DND-41 (cell line): Measurements from ENCODE around the gene PRIMA1.

ENCODE experiments used
- ATAC-seq: fragments of 200-7000 bp; cut with Tn5 transposase; 3 replicates; pipeline ENCODE4 v1.9.1; 2021; ENCODE audit warnings: low read depth; ENCODE audit not compliant: insufficient read depth
- DNase-seq: peaks from one replicate; pipeline ENCODE4 v3.0.0-alpha.2; 2020
- H2AFZ ChIP-seq: 2 replicates; pipeline ENCODE4 v1.6.0; 2012; ENCODE audit warnings: low read depth, low read length
- H3K27ac ChIP-seq: 2 replicates; pipeline ENCODE4 v1.5.1; 2012; ENCODE audit warnings: low read length, inconsistent platforms
- H3K27me3 ChIP-seq: fragments of 200-600 bp; sonication (generic); 2 replicates; pipeline ENCODE4 v1.6.0; 2012; ENCODE audit warnings: low read length, mild to moderate bottlenecking, inconsistent platforms; ENCODE audit not compliant: insufficient read depth, poor library complexity
- H3K36me3 ChIP-seq: 2 replicates; pipeline ENCODE4 v1.5.1; 2012; ENCODE audit warnings: low read length, inconsistent platforms; ENCODE audit not compliant: insufficient read depth
- H3K4me1 ChIP-seq: 2 replicates; pipeline ENCODE4 v1.5.1; 2012; ENCODE audit warnings: mild to moderate bottlenecking, low read length; ENCODE audit not compliant: insufficient read depth
- H3K4me2 ChIP-seq: 2 replicates; pipeline ENCODE4 v1.6.0; 2012; ENCODE audit warnings: mild to moderate bottlenecking, moderate library complexity, low read length, inconsistent platforms; ENCODE audit not compliant: insufficient read depth
- H3K4me3 ChIP-seq, 2 experiments: fragments of 200-600 bp in 1 of 2; shearing (Covaris generic) in 1 of 2; 2 replicates each; pipeline ENCODE4 v1.5.1; 2012 to 2016; ENCODE audit warnings: inconsistent platforms in 2 of 2, low read length in 2 of 2, mild to moderate bottlenecking in 2 of 2, low read depth in 1 of 2, moderate library complexity in 1 of 2
- H3K79me2 ChIP-seq: 2 replicates; pipeline ENCODE4 v1.6.0; 2012; ENCODE audit warnings: low read length, inconsistent platforms; ENCODE audit not compliant: insufficient read depth
- H3K9ac ChIP-seq: 2 replicates; pipeline ENCODE4 v1.6.0; 2012; ENCODE audit warnings: low read depth, mild to moderate bottlenecking, inconsistent platforms, low read length, moderate library complexity
- H3K9me3 ChIP-seq: 2 replicates; pipeline ENCODE4 v1.5.1; 2012; ENCODE audit warnings: low read length, moderate library complexity, mild to moderate bottlenecking, inconsistent platforms; ENCODE audit not compliant: insufficient read depth, severe bottlenecking
- H4K20me1 ChIP-seq: 2 replicates; pipeline ENCODE4 v1.6.0; 2012; ENCODE audit warnings: low read length; ENCODE audit not compliant: insufficient read depth
- EZH2 ChIP-seq: IDR thresholded peaks from 3 replicates; pipeline ENCODE4 v1.6.1; 2012; ENCODE audit warnings: borderline replicate concordance, low read depth, mild to moderate bottlenecking, moderate library complexity, low read length, inconsistent platforms; ENCODE audit not compliant: severe bottlenecking
- TF ChIP-seq, protein P1 (sequence below): IDR thresholded peaks from 2 replicates; pipeline ENCODE4 v1.5.1; 2012; ENCODE audit warnings: borderline replicate concordance, low read length, moderate library complexity, mild to moderate bottlenecking; ENCODE audit not compliant: poor library complexity, severe bottlenecking; ENCODE audit errors: extremely low read depth

PRIMA1 gene

GRCh38 chr14:93764211-93764659, 24.1 kb downstream of the PRIMA1 start:
- no peaks in the 10 kb centered on the region for H3K4me1 ChIP-seq
- no peak overlapping the region for H3K4me3 ChIP-seq
- H3K4me2 ChIP-seq: no peak overlapping the region
- H3K9me3 ChIP-seq: no peaks in the 10 kb centered on the region
- DNase-seq (no peak), ATAC-seq (no peak)
- no peak overlapping the region for H3K9ac ChIP-seq
- H3K36me3 ChIP-seq: no peaks in the 10 kb centered on the region
- no peaks in the 10 kb centered on the region for H3K79me2 ChIP-seq
- TF ChIP-seq, protein P1, sequence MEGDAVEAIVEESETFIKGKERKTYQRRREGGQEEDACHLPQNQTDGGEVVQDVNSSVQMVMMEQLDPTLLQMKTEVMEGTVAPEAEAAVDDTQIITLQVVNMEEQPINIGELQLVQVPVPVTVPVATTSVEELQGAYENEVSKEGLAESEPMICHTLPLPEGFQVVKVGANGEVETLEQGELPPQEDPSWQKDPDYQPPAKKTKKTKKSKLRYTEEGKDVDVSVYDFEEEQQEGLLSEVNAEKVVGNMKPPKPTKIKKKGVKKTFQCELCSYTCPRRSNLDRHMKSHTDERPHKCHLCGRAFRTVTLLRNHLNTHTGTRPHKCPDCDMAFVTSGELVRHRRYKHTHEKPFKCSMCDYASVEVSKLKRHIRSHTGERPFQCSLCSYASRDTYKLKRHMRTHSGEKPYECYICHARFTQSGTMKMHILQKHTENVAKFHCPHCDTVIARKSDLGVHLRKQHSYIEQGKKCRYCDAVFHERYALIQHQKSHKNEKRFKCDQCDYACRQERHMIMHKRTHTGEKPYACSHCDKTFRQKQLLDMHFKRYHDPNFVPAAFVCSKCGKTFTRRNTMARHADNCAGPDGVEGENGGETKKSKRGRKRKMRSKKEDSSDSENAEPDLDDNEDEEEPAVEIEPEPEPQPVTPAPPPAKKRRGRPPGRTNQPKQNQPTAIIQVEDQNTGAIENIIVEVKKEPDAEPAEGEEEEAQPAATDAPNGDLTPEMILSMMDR: no peak
- no peak for TF ChIP-seq EZH2
- no peak overlapping the region for H2AFZ ChIP-seq
- 0 out of 2 replicates have a peak, but pooled peaks cover 3% of the 10 kb centered on the region for H4K20me1 ChIP-seq
- H3K27me3 ChIP-seq: no peaks in the 10 kb centered on the region
- no peak overlapping the region for H3K27ac ChIP-seq

- Histone ChIP-seq H3K9me3 (no peaks in the 10 kb centered on the region), H3K27ac (no peak overlapping the region), H2AFZ (no peak overlapping the region), H3K4me2 (no peak overlapping the region), H3K4me1 (no peaks in the 10 kb centered on the region), H3K79me2 (no peaks in the 10 kb centered on the region), H4K20me1 (0 out of 2 replicates have a peak, but pooled peaks cover 3% of the 10 kb centered on the region), H3K36me3 (no peaks in the 10 kb centered on the region), H3K9ac (no peak overlapping the region), H3K27me3 (no peaks in the 10 kb centered on the region), H3K4me3 (no peak overlapping the region)
- ATAC-seq (no peak), DNase-seq (no peak)
- no peak for TF ChIP-seq EZH2
- TF ChIP-seq, protein P1: no peak
Observed at GRCh38 chr14:93759719-93760307, 28.5 kb downstream of the PRIMA1 start.

GRCh38 chr14:93757206-93757605, 31.1 kb downstream of the PRIMA1 start:
- Histone ChIP-seq H3K9ac (no peak overlapping the region), H3K4me1 (no peaks in the 10 kb centered on the region), H3K79me2 (no peaks in the 10 kb centered on the region), H2AFZ (no peak overlapping the region), H3K36me3 (no peaks in the 10 kb centered on the region), H4K20me1 (no peaks in the 10 kb centered on the region), H3K27me3 (no peaks in the 10 kb centered on the region), H3K9me3 (no peaks in the 10 kb centered on the region), H3K4me2 (no peak overlapping the region), H3K4me3 (no peak overlapping the region), H3K27ac (no peak overlapping the region)
- ATAC-seq: no peak
- TF ChIP-seq, protein P1: no peak
- no peak for TF ChIP-seq EZH2
- DNase-seq: no peak
